Mesothelial cell of epicardium (in vitro differentiated cells): ENCODE results near the gene NYNRIN. TPM values are rescaled to one million over a fixed set of nuclear protein-coding genes. Genes with fewer than 3 reads are reported as not detected.

ENCODE experiments used
- DNase-seq, 2 experiments: peaks; one replicate each; pipeline ENCODE4 v3.0.0; 2021; ENCODE audit warnings: low spot score in 2 of 2; ENCODE audit not compliant: unreplicated experiment in 2 of 2
- H3K27ac Mint-ChIP-seq: 2 replicates; pipeline ENCODE4 v1.8.0; 2021; ENCODE audit warnings: mixed read lengths
- H3K27me3 Mint-ChIP-seq: 2 replicates; pipeline ENCODE4 v1.8.0; 2021; ENCODE audit warnings: low read depth, mixed read lengths
- H3K36me3 Mint-ChIP-seq: 2 replicates; pipeline ENCODE4 v1.8.0; 2021; ENCODE audit warnings: mixed read lengths
- H3K4me1 Mint-ChIP-seq: 2 replicates; pipeline ENCODE4 v1.8.0; 2021; ENCODE audit warnings: mixed read lengths
- H3K4me3 Mint-ChIP-seq: 2 replicates; pipeline ENCODE4 v1.8.0; 2021; ENCODE audit warnings: mild to moderate bottlenecking, moderate library complexity, mixed read lengths
- H3K9me3 Mint-ChIP-seq: 2 replicates; pipeline ENCODE4 v1.8.0; 2021; ENCODE audit warnings: mixed read lengths
- CTCF ChIP-seq: fragments of 200-600 bp; sonication (generic); IDR thresholded peaks from one replicate; pipeline ENCODE4 v1.5.0; 2021; ENCODE audit warnings: antibody characterized with exemption; ENCODE audit not compliant: unreplicated experiment
- total RNA-seq: library from RNA; stranded (reverse); gene quantifications from 3 replicates; pipeline ENCODE4 v1.2.1, GENCODE V29; 2021

The NYNRIN gene
- total RNA-seq, 1 donor from 2014 or later: 173 TPM

- H3K4me3 Mint-ChIP-seq: no peak overlapping the region
- peaks cover 30% of the 10 kb centered on the region for H3K27me3 Mint-ChIP-seq
- peaks cover 4% of the 10 kb centered on the region for H3K9me3 Mint-ChIP-seq
- peaks cover 4% of the 10 kb centered on the region for H3K4me1 Mint-ChIP-seq
- H3K36me3 Mint-ChIP-seq: no peaks in the 10 kb centered on the region
- H3K27ac Mint-ChIP-seq: no peak overlapping the region
- TF ChIP-seq CTCF: no peak
- DNase-seq: no peak
Observed at GRCh38 chr14:24356208-24356607, 42.6 kb upstream of the NYNRIN start.

- no peak overlapping the region for H3K27ac Mint-ChIP-seq
- peaks cover 4% of the 10 kb centered on the region for H3K9me3 Mint-ChIP-seq
- H3K27me3 Mint-ChIP-seq: peaks cover 6% of the 10 kb centered on the region
- no peaks in the 10 kb centered on the region for H3K36me3 Mint-ChIP-seq
- H3K4me3 Mint-ChIP-seq: no peak overlapping the region
- H3K4me1 Mint-ChIP-seq: peaks cover 4% of the 10 kb centered on the region
- no peak for TF ChIP-seq CTCF
- DNase-seq: no peak
Observed at GRCh38 chr14:24360281-24360680, 38.5 kb upstream of the NYNRIN start.

- DNase-seq: no peak
- no peak overlapping the region for H3K4me3 Mint-ChIP-seq
- TF ChIP-seq CTCF: no peak
- no peaks in the 10 kb centered on the region for H3K36me3 Mint-ChIP-seq
- peaks cover 6% of the 10 kb centered on the region for H3K27me3 Mint-ChIP-seq
- H3K9me3 Mint-ChIP-seq: peaks cover 4% of the 10 kb centered on the region
- peaks cover 15% of the 10 kb centered on the region for H3K4me1 Mint-ChIP-seq
- no peak overlapping the region for H3K27ac Mint-ChIP-seq
Observed at GRCh38 chr14:24361326-24361725, 37.5 kb upstream of the NYNRIN start.

DNA sequence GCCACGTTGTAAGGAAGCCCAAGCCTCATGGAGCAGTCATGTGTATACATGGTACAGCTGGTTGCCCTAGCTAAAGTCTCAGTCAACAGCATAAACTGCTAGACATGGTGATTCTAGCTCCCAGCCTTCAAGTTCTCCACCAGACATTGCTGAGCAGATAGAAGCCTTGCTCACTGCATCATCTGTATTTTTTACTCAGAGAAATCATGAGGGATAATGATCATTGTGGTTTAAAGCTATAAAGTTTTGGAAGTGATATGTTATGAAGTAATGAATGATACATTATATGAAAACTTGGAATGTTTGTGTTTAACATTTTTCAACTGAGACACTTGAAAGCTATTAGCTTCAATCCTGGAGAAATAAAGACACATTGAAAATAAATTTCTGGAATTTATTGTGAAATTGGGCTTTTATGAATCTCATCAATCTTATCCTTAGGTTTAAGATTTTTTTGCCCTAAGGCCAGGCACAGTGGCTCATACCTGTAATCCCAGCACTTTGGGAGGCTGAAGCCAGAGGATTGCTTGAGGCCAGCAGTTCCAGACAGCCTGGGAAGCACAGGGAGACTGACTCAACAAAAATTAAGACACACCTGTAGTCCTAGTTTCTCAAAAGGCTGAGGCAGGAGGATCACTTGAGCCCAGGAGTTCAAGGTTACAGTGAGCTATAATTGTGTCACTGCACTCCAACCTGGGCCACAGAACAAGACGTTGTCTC, 36.4 kb upstream of the NYNRIN start:
- no peak for TF ChIP-seq CTCF
- Mint-ChIP-seq H3K4me3 (no peak overlapping the region), H3K4me1 (peaks cover 16% of the 10 kb centered on the region), H3K9me3 (peaks cover 4% of the 10 kb centered on the region), H3K27me3 (peaks cover 3% of the 10 kb centered on the region), H3K36me3 (no peaks in the 10 kb centered on the region), H3K27ac (no peak overlapping the region)
- DNase-seq: no peak

GRCh38 chr14:24363401-24363800, 35.4 kb upstream of the NYNRIN start:
- Mint-ChIP-seq H3K27ac (no peak overlapping the region), H3K27me3 (no peaks in the 10 kb centered on the region), H3K4me3 (no peak overlapping the region), H3K9me3 (peaks cover 4% of the 10 kb centered on the region), H3K4me1 (peaks cover 22% of the 10 kb centered on the region), H3K36me3 (no peaks in the 10 kb centered on the region)
- no peak for DNase-seq
- TF ChIP-seq CTCF: no peak
